Measurements from ENCODE around the gene FGF1.

DNA sequence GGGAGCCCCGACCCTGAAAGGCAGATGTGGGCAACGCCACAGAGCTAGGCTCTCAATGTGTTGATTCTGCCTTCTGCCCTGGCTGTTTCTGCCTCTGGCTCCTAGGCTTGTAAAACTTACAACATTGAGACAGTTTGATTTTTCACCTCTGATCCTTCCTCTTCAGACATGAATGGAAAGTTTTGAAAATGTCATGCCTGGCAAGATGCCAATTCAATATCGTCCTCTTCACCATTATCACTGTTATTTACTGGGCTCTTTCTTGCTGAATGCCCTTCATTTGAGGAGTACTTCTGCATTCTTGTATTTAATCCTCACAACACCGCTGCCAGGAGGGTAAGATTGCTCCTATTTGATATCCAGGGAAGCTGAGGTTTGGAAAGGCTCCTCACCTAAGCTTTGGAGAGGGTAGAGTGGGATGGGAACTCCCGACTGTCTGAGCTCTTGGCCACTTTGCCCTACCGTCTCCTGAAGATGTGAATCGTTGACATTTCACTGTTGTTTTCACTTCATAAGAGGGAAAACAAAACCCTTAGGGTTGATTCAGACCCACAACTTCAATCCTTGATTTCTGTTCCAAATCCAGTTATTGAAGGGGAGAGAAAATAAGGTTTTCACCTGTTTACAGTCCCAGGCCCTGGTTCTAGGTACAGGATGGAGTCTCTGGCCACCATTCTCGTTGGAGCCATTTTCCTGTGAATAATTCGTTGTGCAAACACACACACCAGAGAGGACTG lies 12.7 kb upstream of the FGF1 start:
- TF ChIP-seq, protein P1, sequence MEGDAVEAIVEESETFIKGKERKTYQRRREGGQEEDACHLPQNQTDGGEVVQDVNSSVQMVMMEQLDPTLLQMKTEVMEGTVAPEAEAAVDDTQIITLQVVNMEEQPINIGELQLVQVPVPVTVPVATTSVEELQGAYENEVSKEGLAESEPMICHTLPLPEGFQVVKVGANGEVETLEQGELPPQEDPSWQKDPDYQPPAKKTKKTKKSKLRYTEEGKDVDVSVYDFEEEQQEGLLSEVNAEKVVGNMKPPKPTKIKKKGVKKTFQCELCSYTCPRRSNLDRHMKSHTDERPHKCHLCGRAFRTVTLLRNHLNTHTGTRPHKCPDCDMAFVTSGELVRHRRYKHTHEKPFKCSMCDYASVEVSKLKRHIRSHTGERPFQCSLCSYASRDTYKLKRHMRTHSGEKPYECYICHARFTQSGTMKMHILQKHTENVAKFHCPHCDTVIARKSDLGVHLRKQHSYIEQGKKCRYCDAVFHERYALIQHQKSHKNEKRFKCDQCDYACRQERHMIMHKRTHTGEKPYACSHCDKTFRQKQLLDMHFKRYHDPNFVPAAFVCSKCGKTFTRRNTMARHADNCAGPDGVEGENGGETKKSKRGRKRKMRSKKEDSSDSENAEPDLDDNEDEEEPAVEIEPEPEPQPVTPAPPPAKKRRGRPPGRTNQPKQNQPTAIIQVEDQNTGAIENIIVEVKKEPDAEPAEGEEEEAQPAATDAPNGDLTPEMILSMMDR (IDR thresholded peaks at IDR 0.05 in 8 of 11, conservative IDR thresholded peaks at IDR 0.05 in 3 of 11): no peak
- TF ChIP-seq POLR2A (IDR thresholded peaks at IDR 0.05): no peak
